Aorta (tissue), 5 donors: ENCODE results near the gene MCF2L. TPM values are rescaled to one million over a fixed set of nuclear protein-coding genes. Genes with fewer than 3 reads are reported as not detected.
"Not testable (repeated sequence)": the region's sequence is repeated elsewhere in the genome, so short reads cannot be mapped to it uniquely, and the experiment has no call there.

ENCODE experiments used
- ATAC-seq: fragments of 200-7000 bp; cut with Tn5 transposase; one replicate; pipeline ENCODE4 v1.9.1; 2022; ENCODE audit warnings: moderate library complexity; ENCODE audit not compliant: low FRiP score
- DNase-seq, 2 donors: peaks; one replicate each; pipeline ENCODE4 v3.0.0-alpha.2; 2020
- H3K27ac ChIP-seq, 2 donors: one replicate each; pipeline ENCODE4 v1.5.1; 2013; ENCODE audit warnings: low read length in 2 of 2, mild to moderate bottlenecking in 2 of 2, moderate library complexity in 2 of 2, control low read depth in 1 of 2, inconsistent platforms in 1 of 2, low read depth in 1 of 2
- H3K27me3 ChIP-seq, 2 donors: one replicate each; pipeline ENCODE4 v1.6.1; 2013; ENCODE audit warnings: control low read depth in 1 of 2, low read length in 1 of 2, mild to moderate bottlenecking in 1 of 2, moderate library complexity in 1 of 2; ENCODE audit not compliant: insufficient read depth in 2 of 2, control insufficient read depth in 1 of 2
- H3K36me3 ChIP-seq, 2 donors: one replicate each; pipeline ENCODE4 v1.6.1; 2013; ENCODE audit warnings: control low read depth in 1 of 2, low read length in 1 of 2, mild to moderate bottlenecking in 1 of 2; ENCODE audit not compliant: insufficient read depth in 2 of 2, control insufficient read depth in 1 of 2
- H3K4me1 ChIP-seq, 2 donors: one replicate each; pipeline ENCODE4 v1.6.1; 2013; ENCODE audit warnings: low read length in 2 of 2, control low read depth in 1 of 2, mild to moderate bottlenecking in 1 of 2, moderate library complexity in 1 of 2; ENCODE audit not compliant: insufficient read depth in 2 of 2, control insufficient read depth in 1 of 2
- H3K4me3 ChIP-seq, 2 donors: one replicate each; pipeline ENCODE4 v1.5.1; 2013; ENCODE audit warnings: low read length in 2 of 2, control low read depth in 1 of 2, mild to moderate bottlenecking in 1 of 2
- H3K9me3 ChIP-seq: one replicate; pipeline ENCODE4 v1.6.1; 2013; ENCODE audit warnings: mild to moderate bottlenecking, low read length; ENCODE audit not compliant: control insufficient read depth
- WGBS, 2 donors: extraction: QIAGEN DNeasy Blood & Tissue Kit; methylation state at CpG; one replicate each; pipeline ENCODE4 v1.1.7; 2013; 5-methylcytosine and 5-hydroxymethylcytosine counted together
- intact Hi-C, 2 donors: fragments of 100-400 bp; cut with DNase I; formaldehyde crosslinking; loops; one replicate each; pipeline versions ENCODE4 v1.14.2 to v1.15.0; 2022
- polyA plus RNA-seq, 2 donors: library from polyadenylated mRNA; stranded (reverse); fragments of 200-250 nt; gene quantifications; one replicate each; pipeline ENCODE4 v1.2.3, GENCODE V29; 2013
- total RNA-seq, 2 donors: library from RNA; stranded (reverse); fragmentation: NEBNext Ultra II Directional; extraction: Animal tissue kit (Norgen Biotek cat#: 25700); gene quantifications; one replicate each; pipeline ENCODE4 v1.2.1, GENCODE V29; 2021
- donor health status: healthy with polysubstance abuse.
- donor health status: Bipolar disorder and iron deficiency.
- donor health status: DM: no; HTN: no; CAD: no.
- donor health status: DM: no; HTN: no; CAD: no.
- donor health status: DM: yes; HTN: yes; CAD: no.

Gene MCF2L
- total and polyA plus RNA-seq, 4 donors: 3.2 to 73.3 (median 27.6) TPM

GRCh38 chr13:113103646-113104045, 134.6 kb downstream of the MCF2L start:
- no peak overlapping the region for H3K4me3 ChIP-seq
- no peaks in the 10 kb centered on the region for H3K36me3 ChIP-seq
- no peaks in the 10 kb centered on the region for H3K9me3 ChIP-seq
- no peak for DNase-seq
- H3K27ac ChIP-seq: no peak overlapping the region
- 73 to 79% methylated on average over 9 of the region's 9 CpGs for WGBS, 2 donors
- intact Hi-C loops: no loop called here
- no peaks in the 10 kb centered on the region for H3K27me3 ChIP-seq
- no peaks in the 10 kb centered on the region for H3K4me1 ChIP-seq
- no peak for ATAC-seq

GRCh38 chr13:113105032-113105920, 136.3 kb downstream of the MCF2L start, which contains the start of gene F7:
Gene F7, plus strand, starts transcription at chr13:113105791. Its CDS starts 51 bp downstream, at chr13:113105842.
- H3K9me3 ChIP-seq: no peaks in the 10 kb centered on the region
- H3K27ac ChIP-seq: no peak within 1 kb of the TSS
- no peaks in the 10 kb centered on the region for H3K4me1 ChIP-seq
- intact Hi-C loops: no loop called here
- WGBS, 2 donors: 67 to 73% methylated on average over 17 of the region's 17 CpGs
- H3K36me3 ChIP-seq: no peaks in the 10 kb centered on the region
- no peak within 1 kb of the TSS for H3K4me3 ChIP-seq
- no peaks in the 10 kb centered on the region for H3K27me3 ChIP-seq
- no peak for ATAC-seq
- DNase-seq: no peak

- Histone ChIP-seq H3K27me3 (no peaks in the 10 kb centered on the region), H3K4me1 (no peaks in the 10 kb centered on the region), H3K4me3 (no peak overlapping the region), H3K27ac (no peak overlapping the region), H3K9me3 (no peaks in the 10 kb centered on the region), H3K36me3 (no peaks in the 10 kb centered on the region)
- ATAC-seq: no peak
- intact Hi-C loops: no loop called here
- 53 to 58% methylated on average over 16 of the region's 16 CpGs for WGBS, 2 donors
- no peak for DNase-seq
Measured at GRCh38 chr13:113105921-113106452, 137.0 kb downstream of the MCF2L start.

- no peak for ATAC-seq
- DNase-seq: peak in 1 of 2 donors; percentile 9
- H3K27ac ChIP-seq: no peak overlapping the region
- H3K27me3 ChIP-seq: no peaks in the 10 kb centered on the region
- H3K4me1 ChIP-seq: no peaks in the 10 kb centered on the region
- H3K4me3 ChIP-seq: no peak overlapping the region
- H3K9me3 ChIP-seq: no peaks in the 10 kb centered on the region
- 79 to 80% methylated on average over 22 to 25 of the region's 25 CpGs for WGBS, 2 donors
- intact Hi-C loops: no loop called here
- no peaks in the 10 kb centered on the region for H3K36me3 ChIP-seq
Measured at GRCh38 chr13:113106711-113107351, 137.8 kb downstream of the MCF2L start.

GRCh38 chr13:113108521-113108920, 139.5 kb downstream of the MCF2L start:
- DNase-seq: peak; percentile 9 to 19
- H3K27me3 ChIP-seq: not testable (repeated sequence)

GRCh38 chr13:113109151-113110047, 140.4 kb downstream of the MCF2L start:
- DNase-seq: peak; percentile 39 to 72
- Histone ChIP-seq H3K27ac (no peak overlapping the region), H3K4me3 (no peak overlapping the region), H3K36me3 (no peaks in the 10 kb centered on the region), H3K9me3 (no peaks in the 10 kb centered on the region), H3K27me3 (no peaks in the 10 kb centered on the region), H3K4me1 (no peaks in the 10 kb centered on the region)
- no peak for ATAC-seq
- 29 to 31% methylated on average over 68 to 73 of the region's 73 CpGs for WGBS, 2 donors
- intact Hi-C loops: no loop called here

More at GRCh38 chr13:113108521-113108920, 139.5 kb downstream of the MCF2L start:
- H3K36me3 ChIP-seq, H3K9me3 ChIP-seq, H3K4me1 ChIP-seq, H3K27ac ChIP-seq, ATAC-seq, H3K4me3 ChIP-seq, intact Hi-C loops: not testable (repeated sequence)
- 96 to 97% methylated on average over 8 to 27 of the region's 27 CpGs for WGBS, 2 donors

GRCh38 chr13:113110048-113110851, 141.2 kb downstream of the MCF2L start:
- ATAC-seq: no peak
- DNase-seq: peak; percentile 46 to 76

More at GRCh38 chr13:113110048-113110851, 141.2 kb downstream of the MCF2L start:
- H3K9me3 ChIP-seq: no peaks in the 10 kb centered on the region
- no peaks in the 10 kb centered on the region for H3K27me3 ChIP-seq
- intact Hi-C loops: no loop called here
- no peak overlapping the region for H3K27ac ChIP-seq
- H3K36me3 ChIP-seq: no peaks in the 10 kb centered on the region
- H3K4me3 ChIP-seq: peak overlapping the region; percentile 1 to 21
- H3K4me1 ChIP-seq: no peaks in the 10 kb centered on the region
- 1 to 2% methylated on average over 70 to 99 of the region's 99 CpGs for WGBS, 2 donors
